HG03039 (cell line): Measurements from ENCODE around the gene TSPAN9.

ENCODE experiments used
- ATAC-seq: cut with Tn5 transposase; IDR thresholded peaks from one replicate; pipeline ENCODE4 v1.9.1; 2021; ENCODE audit warnings: mild to moderate bottlenecking, moderate library complexity; ENCODE audit not compliant: unreplicated experiment

The TSPAN9 gene

DNA sequence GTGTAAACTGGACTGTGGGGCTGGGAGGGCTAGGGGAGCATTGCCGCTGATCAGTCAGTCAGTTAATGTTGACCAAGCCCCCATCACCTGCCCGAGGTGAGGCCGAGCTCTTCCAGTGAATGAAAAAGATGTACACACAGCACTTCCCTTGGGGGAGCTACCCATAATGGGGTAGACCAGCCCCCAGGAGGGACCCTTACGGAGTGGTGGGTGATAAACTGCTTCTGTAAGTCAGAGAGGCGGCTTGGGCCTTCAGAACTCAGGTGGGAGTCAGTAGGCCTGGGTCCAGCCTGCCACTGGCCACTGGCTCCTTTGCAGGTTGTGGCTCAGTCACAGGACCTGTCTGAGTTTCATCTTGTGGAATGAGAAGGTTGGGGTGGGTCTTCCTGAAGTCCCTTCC is 43.5 kb downstream of the TSPAN9 start:
- no peak for ATAC-seq

DNA sequence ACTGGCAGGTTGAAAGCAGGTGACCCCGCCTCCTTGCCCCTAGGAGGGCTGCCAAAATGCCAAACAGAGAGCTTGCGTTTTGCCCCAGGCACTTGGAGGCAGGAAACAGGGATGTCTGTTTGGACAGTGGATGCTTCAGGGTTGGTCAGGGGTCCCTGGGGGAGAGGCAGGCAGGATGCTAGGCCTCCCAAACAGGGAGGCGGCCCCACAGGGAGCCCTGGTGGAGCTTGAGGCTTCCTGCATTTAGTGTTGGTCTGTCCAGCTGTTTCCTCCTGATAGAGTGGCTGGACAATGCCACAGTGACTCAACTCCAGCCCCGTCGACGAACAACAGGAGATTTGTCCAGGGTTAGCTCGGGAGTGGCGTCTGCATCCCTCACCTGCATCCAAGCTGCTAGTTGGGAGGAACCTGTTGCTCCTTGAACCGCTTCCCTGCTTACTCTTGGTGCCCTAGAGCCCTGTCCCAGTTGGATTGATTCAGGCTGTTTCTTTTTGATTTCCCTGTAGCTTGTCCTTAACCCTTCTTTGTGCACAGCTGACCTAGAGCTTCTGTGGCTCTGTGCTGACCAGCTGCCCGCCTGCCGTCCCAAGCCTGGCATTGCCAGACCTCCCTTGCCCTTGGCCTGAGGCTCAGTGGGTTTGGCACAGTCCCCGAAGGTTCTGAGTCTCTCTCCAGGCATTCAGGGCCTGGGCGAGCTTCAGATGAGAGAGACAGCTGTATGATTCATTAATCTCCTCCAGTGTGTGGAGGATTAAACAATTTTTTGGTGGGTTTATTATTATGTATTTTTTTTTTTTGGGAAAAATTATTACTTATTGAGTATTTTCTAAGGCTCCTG is 45.9 kb downstream of the TSPAN9 start:
- ATAC-seq, result no peak

DNA sequence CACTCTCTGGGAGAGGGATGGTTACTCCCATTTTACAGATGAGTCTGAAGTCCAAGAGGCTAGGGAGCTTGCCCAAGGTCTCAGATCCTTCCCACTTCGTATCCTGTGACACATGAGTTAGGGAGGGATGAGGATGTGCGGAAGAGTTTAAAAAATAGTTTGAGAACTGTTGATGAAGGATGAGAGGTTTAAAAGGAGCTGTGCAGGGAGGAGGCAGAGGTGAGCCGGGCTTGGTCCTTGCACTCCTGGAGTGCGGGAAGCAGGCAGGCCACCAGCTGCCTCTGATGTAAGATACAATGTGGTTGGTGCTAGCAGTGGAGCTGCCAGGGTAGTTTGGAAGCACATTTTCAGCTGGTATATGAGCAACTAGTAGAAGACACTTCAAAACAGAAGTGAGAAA is 46.5 kb downstream of the TSPAN9 start:
- ATAC-seq, result no peak

DNA sequence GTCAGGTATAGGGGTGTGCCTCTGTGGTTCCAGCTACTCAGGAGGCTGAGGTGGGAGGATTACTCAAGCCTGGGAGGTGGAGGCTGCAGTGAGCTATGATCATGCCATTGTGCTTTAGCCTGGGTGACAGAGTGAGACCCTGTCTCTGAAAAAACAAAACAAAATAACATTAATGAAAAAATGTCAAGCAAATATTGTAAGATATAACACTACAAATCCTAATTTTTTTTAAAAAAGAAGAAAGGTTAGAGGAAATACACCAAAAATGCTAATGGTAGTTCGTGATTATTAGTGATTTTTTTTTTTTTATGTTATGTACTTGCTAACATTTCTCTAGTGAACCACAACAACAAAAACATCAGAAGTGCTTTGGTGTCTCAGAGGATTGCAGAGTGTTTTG is 47.7 kb downstream of the TSPAN9 start:
- ATAC-seq, result no peak

DNA sequence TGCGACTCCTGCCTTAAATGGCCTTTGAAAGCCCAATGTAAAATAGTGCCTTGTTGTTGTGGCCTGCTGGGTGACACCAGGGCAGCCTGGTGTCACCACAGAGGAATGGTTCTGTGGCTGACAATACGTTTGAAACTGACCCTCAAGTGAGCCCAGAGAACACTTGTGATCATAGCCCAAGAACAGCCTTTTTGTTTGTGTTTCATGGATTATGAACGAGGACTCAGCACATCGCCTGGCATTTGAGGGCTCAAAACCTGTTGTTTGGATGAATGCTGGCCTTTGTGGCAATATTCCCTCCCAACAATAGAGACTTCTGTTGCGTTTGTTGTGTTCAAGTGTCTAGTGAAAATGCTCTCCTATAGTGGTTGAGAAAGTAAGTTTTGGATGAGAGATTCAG is 48.5 kb downstream of the TSPAN9 start:
- ATAC-seq, result no peak

DNA sequence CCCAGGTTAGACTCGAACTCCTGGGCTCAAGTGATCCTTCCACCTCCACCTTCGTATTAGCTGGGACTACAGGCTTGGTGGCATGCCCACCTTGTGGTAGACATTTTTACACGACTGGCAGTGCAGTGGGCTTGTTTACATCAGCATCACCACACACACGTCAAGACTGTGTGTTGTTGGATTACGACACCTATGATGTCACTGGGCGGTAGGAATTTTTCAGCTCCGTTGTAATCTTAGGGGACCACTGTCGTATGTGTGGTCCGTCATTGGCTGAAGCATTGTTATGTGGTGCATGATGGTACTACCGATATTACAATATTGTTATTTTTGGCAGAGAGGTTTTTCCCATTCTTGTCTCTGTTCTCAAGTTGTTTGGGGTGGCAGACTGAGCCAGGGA is 50.7 kb downstream of the TSPAN9 start:
- ATAC-seq, result no peak

DNA sequence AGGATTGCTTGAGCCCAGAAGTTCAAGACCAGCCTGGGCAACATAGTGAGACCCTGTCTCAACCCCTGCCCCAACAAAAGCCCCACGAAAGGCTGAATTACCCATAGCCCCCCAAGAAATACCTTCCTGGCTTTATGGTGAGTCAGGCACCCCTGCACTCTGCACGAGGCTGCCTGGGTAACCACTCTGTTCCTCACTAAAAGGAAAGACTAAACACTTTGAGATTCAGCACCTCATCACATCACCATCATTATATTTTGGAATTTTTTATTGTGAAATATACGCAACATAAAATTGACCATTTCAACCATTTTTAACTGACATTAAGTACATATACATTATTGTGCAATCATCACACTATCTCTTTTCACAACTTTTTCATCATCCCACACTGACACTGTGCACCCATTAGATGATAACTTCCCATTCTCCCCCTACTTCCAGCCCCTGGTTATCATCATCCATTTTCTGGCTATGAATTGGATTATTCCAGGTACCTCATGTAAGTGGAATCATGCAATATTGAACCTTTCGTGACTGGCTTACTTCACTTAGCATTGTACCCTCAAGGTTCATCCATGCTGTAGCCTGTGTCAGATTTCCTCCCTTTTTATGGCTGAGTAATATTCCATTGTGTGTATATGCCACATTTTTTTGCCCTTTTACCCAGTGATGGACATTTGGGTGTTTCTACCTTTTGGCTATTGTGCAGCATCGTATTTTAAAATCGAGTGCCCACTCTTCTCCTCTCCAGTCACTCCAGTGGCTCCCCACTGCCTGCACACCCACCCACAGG is 51.5 kb downstream of the TSPAN9 start:
- ATAC-seq, result no peak

DNA sequence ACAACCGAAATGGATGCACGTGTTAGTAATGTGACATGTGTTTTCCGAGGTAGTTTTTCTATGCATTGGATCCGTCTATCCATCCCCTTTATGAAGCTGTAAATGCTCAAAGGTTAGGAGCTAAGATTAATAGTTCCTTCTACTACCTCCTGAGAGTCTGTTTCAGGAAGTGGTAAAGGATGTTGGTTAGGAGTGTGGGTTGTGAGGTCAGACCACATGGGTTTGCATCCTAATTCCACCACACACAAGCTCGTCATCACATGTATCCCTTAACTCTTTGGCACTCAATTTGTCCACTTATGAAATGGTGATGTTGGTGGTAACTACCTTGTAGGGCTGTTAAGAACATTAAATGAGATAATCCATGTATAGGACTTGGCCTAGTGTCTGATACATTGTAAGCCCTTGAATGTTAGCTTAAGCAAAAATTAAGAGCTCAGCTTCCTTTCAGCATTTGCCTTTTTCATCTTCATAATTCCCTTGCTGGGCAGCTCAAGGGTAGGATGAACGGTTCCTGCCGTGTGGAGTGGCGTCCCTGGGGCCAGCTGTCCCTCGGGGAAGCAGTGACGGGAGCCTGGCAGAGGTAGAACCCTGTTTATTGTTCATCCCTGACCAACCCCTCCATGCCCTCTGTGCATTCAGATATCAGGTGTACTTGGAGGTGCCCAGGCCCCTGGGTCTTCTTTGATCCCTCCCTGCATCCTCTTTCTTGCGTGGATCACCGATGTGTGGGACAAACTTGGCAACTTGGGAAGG is 52.3 kb downstream of the TSPAN9 start:
- ATAC-seq, result no peak

DNA sequence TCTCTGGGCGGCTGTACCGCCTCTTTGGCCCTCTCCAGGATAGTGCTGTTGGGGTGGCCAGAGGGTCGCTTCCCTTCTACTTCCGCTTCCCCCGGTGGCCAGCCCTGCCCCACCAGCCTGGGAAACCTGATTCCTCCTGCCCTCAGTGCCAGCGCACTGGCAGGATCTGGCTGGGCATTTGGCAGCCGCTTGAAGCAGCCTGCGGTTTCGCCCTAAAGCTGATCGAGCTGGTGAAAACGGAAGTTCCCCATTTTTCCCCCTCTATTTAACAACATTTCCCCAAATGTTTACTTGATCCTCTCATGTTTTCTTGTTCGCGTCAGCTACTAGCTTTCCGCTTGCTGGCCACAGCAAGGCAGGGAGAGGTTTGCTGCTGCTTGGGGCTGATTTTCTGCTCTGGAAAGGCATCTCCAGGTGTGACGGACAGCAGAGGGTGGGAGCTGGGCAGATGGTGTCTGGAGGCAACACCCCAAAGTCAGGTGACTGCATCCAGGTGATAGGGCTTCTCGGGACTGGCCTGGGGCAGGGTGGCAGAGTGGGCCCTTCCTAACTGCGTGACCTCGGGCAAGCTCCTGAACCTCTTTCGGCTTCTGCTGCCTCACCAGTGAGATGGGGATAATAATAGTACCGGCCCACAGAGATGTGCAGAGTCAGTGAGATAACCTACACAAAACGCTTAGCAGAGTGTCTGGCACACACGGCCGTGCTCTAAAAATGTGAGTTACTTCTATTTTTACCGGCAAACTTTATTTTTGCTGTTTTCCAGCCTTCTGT is 53.1 kb downstream of the TSPAN9 start:
- ATAC-seq, result no peak

DNA sequence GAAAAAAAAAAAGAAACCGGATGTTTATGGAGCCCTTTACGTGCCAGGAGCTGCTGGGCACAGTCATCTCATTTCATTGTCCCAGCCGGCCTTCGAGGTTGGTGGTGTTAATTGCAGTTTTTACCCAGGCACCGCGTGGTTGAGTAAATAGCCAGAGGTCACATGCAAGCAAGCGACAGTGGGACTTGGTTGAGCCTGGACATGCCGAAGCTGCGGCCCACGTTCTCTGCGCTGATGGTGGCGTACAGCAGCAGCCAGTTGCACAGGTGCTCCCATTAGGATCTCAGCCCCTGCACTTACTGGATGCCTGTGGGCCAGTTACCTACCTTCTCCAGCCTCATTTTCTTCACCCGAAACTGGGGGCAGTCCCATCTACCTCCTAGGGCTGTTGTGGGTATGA is 54.0 kb downstream of the TSPAN9 start:
- no peak for ATAC-seq

DNA sequence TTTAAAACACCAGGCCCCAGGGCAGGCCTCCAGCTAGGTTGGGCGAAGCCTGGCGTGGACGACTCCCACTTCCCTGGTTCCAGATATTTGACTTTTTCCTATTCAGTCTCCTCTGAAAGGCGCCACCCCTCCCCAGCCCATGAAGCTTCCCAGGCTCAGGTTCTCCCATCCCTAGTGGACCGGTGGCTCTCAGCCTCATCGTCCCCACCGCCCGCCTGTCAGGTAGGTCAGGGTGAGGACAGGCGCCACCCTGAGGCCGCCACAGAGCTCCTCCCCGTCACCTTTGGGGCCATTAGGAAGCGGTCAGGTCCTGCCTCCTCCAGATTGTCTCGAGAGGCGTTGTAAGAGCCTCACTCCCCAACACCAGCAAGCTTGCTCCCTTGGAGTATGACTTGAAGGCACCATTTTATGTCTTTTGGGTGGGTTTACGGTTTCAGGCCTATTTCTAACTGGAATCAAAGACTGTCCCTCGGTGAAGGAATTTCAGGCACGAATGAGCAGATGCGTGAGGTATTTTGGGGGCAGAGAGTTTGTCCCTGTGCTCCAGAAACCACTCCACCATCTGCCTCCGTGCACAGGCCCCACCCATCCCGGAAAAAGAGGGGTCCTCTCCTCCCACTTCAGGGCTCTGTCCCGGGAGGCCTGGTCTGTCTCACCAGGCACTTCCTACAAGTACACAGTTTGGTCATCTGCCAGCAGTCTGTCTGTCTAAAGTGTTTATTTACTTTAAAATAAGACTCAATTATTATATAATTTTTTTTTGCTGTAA is 55.6 kb downstream of the TSPAN9 start:
- ATAC-seq, result no peak

DNA sequence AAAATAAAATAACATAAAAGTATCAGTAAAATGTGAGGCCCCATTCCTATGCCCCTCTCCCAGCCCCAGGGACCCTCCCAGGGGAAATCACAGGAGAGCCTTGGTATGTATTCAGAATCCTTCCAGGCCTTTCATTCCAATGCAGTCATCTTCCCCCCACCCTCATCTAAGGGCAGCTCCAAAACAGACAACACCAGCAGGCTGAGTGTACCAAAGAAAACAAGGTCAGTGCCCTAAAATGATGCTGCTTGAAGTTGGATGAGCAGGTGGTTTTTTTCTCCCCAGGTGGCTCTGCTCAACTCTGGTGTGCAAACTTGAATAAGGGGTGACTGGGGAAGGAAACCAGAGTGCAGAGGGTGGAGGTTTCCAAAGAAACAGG is 56.2 kb downstream of the TSPAN9 start:
- ATAC-seq, result no peak

DNA sequence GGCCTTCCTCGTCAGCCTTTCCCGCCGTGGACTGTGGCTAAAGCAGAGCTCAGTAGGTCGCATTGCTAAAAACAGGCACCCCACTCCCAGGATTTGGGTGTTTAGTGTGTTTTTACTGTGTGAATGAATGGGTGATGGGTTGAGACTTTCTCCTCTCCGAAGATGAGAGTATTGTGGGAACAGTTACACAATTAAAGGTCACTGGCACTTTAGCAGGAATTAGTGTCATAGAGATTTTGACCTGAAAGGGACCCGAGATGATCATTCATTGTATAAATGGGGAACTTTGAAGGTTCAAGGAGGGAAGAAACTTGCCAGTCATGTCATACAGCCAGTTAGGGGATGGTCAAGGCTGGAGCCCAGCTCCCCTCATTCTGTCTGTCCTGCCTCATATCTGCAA is 56.9 kb downstream of the TSPAN9 start:
- ATAC-seq, result no peak

DNA sequence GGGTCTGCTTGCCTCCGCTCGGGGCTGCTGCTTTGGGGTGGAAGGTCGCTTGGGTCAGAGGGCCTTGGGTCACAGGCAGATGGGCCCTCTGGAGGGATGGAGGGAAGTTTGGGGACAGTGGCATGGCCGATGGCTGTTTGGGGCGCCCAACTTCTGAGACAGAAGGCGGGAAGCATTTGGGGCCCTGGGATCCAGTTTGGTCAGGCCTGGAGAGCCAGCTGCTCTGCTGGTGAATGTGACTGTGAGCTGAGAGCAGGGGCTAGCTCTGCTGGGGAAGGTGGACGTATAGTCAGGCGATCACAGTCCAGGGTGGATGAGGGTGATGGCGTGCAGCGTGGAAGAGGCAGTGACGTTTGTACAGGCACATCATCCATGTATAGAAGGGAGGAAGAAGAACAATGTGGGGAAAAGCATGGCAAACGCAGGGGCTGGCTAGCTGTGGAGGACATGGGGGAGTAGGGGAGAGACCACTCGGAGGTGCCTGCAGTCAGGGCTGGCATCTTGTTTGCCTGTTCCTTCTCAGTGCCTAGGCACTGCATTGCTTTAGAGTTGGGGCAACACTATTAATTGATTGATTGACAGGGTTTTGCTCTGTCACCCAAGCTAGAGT is 57.5 kb downstream of the TSPAN9 start:
- no peak for ATAC-seq

DNA sequence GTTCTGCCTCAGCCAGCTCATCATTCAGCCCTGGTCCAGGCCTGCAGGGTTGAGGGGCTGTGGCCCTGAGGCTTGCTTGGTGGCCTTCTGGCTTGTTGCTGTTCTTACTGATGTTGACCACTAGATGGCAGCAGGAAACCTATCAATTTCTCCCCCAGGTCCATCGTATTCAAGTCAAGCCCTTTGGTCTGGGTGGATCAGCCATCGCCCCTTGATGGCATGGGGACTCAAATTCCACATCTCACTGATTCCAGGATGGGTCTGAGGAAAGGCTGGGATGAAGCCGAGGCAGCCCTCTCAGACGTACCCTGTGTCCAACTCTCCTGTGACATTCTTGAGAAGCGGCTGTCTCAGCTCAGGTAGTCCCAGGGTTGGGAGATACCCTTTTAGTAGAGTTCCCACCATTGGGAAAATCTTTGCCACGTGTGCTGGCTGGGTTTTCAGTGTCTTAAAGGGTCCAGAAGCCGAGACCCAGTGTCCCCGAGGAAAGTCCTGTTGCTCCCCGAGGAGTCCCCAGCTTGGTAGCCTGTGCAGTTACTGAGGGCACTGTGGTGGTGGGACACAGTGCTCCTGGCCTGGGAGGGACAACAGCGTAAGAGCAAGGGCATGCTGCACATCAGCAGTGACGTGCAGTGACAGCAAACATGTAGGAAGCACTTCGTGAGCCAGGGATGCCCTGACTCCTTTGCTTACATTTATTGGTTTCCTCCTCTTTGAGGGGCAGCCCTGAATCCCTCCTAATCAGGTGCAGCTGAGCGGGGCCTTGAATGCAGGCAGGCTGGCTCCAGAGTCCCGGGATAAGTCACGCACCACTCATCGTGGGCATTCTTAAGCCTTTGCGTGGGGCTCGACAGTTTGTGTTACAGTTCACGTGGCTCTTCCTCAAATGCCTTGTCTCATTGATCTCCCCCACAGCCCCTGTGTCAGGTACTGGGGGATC is 58.6 kb downstream of the TSPAN9 start:
- ATAC-seq, result no peak

DNA sequence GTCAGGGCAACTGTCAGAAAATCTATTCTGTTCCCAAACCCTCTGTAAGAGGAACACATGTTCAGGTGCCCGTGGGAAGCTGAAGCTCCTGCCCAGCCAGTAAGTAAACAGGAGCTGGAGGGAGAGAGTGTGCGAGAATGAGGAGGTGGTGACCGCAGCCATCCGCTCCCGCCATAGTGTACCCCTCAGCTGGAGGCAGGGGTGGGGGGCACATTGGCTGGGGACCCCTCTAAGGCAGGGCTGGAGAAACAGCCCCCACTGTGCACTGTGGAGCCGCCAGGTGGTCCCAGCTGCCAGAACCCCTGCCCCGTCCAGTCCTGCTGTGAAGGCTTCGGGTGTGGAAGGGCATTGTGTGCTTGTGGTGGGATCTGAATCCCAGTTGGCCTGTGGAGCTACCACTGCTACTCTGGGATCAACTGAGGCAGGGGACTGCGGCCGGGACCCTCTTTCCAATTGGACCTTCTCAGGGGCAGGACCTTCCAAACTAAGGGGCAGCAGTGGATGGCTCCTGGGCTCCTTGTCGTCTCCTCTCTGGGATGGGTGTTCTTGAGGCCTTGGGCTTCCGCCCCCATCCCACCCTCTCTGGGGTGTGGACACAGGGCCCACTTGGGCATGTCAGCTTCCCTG is 59.6 kb downstream of the TSPAN9 start:
- no peak for ATAC-seq

DNA sequence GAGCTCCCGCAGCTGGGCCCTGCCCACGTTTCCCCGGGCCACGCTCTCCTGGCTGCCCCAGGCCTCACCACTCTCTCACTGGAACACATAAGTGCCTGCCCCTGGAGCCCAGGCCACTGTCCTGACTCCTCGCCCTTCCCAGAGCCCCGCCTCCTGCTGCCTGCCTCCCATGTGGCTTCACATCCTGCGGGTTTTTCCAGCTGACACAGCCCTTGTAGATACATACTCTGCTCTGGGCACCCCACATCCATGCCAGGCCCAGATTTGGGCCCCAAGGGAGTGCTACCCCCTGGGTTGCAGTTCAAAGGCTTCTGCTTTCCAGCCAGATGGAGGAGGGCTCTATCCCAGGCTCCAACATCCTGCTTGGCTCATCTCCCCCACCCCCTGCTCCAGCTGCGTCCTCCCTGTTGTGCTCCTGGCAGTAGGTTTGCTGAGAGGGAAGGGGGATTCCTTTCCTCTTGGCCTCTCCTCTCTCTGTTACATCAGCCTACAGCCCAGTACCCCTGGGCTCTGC is 60.1 kb downstream of the TSPAN9 start:
- ATAC-seq, result no peak
